Tibial artery (tissue), 4 donors: ENCODE measurements around the gene ARG1.
A peak's percentile ranks its signal among the peaks of the same experiment; 100 is the strongest.

Experiments
- DNase-seq, 2 donors: peaks; one replicate each; pipeline ENCODE4 v3.0.0-alpha.2; 2019
- H3K27ac ChIP-seq, 2 donors: fragments of 200-600 bp; sonication (generic) in 1 of 2; 1 replicate in 1 of 2; 2 replicates in 1 of 2; pipeline ENCODE4 v1.5.1; 2018 to 2019; ENCODE audit warnings: mild to moderate bottlenecking in 1 of 2
- H3K27me3 ChIP-seq, 2 donors: fragments of 200-600 bp; sonication (generic) in 1 of 2; one replicate each; pipeline versions ENCODE4 v1.5.1 to v1.6.0; 2016 to 2019
- H3K36me3 ChIP-seq, 3 donors: fragments of 200-600 bp; sonication (generic) in 2 of 3; one replicate each; pipeline ENCODE4 v1.5.1; 2016 to 2019; ENCODE audit warnings: mild to moderate bottlenecking in 2 of 3
- H3K4me1 ChIP-seq, 4 donors: fragments of 200-600 bp; sonication (generic) in 2 of 4; 1 replicate in 3 of 4; 2 replicates in 1 of 4; pipeline ENCODE4 v1.5.1; 2016 to 2019
- H3K4me3 ChIP-seq, 2 donors: fragments of 200-600 bp; sonication (generic) in 1 of 2; 1 replicate in 1 of 2; 2 replicates in 1 of 2; pipeline ENCODE4 v1.5.1; 2018 to 2019; ENCODE audit warnings: mild to moderate bottlenecking in 2 of 2
- H3K9me3 ChIP-seq, 3 donors: fragments of 200-600 bp; sonication (generic) in 1 of 3; one replicate each; pipeline ENCODE4 v1.5.1; 2016 to 2019
- CTCF ChIP-seq, 2 experiments: fragments of 200-600 bp in 1 of 2; fragments of 450-650 bp in 1 of 2; IDR thresholded peaks; one replicate each; pipeline ENCODE4 v1.5.1; 2017 to 2019; ENCODE audit warnings: antibody characterized with exemption in 2 of 2, mild to moderate bottlenecking in 1 of 2, moderate library complexity in 1 of 2
- intact Hi-C: fragments of 100-400 bp; cut with DNase I; formaldehyde crosslinking; loops from one replicate; pipeline ENCODE4 v1.15.0; 2023; ENCODE audit warnings: low total_unique reads

The ARG1 gene

GRCh38 chr6:131629651-131630050, 56.6 kb downstream of the ARG1 start:
- DNase-seq, result peak in 1 of 2 donors; percentile 68
- H3K27ac ChIP-seq, result peak overlapping the region; percentile 56 to 80
- intact Hi-C loops, result no loop called here

GRCh38 chr6:131631625-131632289, 58.7 kb downstream of the ARG1 start:
- DNase-seq, result no peak
- H3K27ac ChIP-seq, result no peak overlapping the region
- H3K4me1 ChIP-seq, result peaks cover 0 to 30% (median 17%) of the 10 kb centered on the region in 4 donors
- no peaks in the 10 kb centered on the region for H3K36me3 ChIP-seq
- H3K4me3 ChIP-seq, result no peak overlapping the region
- no peak for TF ChIP-seq CTCF (IDR thresholded peaks at IDR 0.05)
- no peaks in the 10 kb centered on the region for H3K9me3 ChIP-seq
- intact Hi-C loops, result no loop called here
- H3K27me3 ChIP-seq, result no peaks in the 10 kb centered on the region

More at GRCh38 chr6:131629651-131630050, 56.6 kb downstream of the ARG1 start:
- Histone ChIP-seq H3K4me1 (peaks cover 0 to 34% (median 20%) of the 10 kb centered on the region in 4 donors), H3K36me3 (peaks cover 3 to 13% (median 11%) of the 10 kb centered on the region in 3 donors), H3K9me3 (no peaks in the 10 kb centered on the region), H3K4me3 (peak overlapping the region in 1 of 2 donors; percentile 10), H3K27me3 (no peaks in the 10 kb centered on the region)
- TF ChIP-seq CTCF (IDR thresholded peaks at IDR 0.05), result no peak
